Measurements from ENCODE around the gene CDADC1. TPM values are rescaled to one million over a fixed set of nuclear protein-coding genes. Genes with fewer than 3 reads are reported as not detected.

The CDADC1 gene
- total and polyA plus RNA-seq, 10 of the 15 experiments (the other 5 are each of a cell fraction or from before 2014, with no cell fraction given), result 2.6 to 7.3 (median 5.2) TPM

DNA sequence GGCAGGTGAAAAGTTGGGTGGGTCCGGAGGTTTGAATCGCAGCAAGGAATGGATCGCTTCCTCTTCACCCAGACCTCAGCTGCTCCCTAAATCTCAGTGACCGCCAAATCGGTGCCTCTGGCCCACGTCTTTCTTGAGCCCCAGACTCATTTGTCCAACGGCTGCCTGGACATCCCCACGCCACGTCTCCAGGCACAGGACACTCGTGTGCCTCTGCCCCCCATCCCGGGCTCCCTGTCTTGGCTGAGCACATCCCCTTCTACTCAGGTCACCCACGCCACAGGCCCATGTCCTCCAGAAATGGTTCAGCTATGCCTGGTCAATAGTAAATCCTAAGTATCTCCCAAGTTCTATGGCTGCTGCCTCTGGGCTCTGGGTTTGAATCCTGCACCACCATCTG lies 56.6 kb downstream of the CDADC1 start (continued):
- TF ChIP-seq NFIC (IDR thresholded peaks at IDR 0.05; ENCODE audit: low read depth, low read length), result no peak
- TF ChIP-seq, protein P1, sequence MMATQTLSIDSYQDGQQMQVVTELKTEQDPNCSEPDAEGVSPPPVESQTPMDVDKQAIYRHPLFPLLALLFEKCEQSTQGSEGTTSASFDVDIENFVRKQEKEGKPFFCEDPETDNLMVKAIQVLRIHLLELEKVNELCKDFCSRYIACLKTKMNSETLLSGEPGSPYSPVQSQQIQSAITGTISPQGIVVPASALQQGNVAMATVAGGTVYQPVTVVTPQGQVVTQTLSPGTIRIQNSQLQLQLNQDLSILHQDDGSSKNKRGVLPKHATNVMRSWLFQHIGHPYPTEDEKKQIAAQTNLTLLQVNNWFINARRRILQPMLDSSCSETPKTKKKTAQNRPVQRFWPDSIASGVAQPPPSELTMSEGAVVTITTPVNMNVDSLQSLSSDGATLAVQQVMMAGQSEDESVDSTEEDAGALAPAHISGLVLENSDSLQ (IDR thresholded peaks at IDR 0.05), result no peak

DNA sequence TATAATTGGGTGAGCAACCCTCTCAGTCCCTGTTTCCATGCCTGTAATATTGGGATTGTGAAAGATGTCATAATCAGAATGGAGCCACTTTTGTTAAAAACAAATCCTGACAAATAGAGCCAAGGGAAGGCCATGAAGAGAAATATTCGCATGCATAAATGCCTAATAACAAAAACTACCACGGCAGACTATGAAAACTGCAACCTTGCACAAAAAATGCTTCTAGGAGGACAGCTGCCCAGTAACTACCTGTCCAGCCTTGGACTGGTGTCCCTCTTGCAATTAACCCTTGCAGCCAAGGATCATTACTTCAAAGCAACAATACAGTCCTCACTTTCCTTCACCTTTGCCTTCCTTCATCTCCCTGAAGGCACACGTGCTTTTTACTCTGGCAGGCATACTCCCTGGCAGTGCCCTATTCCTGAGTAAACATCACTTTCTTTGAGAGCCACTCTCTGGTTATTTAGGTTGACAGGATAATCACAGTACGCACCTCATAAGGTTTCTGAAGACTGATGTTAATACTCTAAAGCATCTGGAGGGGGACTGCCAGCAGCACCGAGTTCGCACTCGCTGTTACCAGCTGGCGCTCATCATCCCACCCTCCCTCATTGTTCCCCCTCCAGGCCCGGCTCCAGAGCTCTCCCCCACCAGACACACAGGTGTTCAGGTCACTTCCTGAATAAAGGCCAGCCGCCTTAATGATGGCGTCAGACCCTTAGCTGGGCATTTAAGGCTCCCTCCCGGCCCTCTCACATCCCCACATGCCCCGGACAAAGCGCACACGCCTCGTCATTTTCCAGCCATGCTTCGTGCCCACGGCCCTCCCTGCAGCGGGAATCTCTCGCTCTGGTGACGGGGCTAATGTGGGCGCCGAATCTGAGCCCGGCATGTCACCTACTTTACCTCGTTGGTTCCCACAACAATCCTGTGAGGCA lies 57.3 kb downstream of the CDADC1 start:
- CTCF ChIA-PET, result interaction anchor here (0.9 to 2.0 kb wide), 3 partner anchors 10 to 301 kb away, joined by 3 to 6 read pairs (median 4); no protein-coding TSS in a partner anchor
- FAIRE-seq (no peak), DNase-seq (ENCODE audit: low read depth, low spot score) (no peak), ATAC-seq (no peak)
- H3K27me3 ChIP-seq (replicated peaks in 1 of 2; ENCODE audit: control insufficient read depth in 2 of 2, insufficient read depth in 2 of 2, low read length in 1 of 2), result no peaks in the 10 kb centered on the region
- no peaks in the 10 kb centered on the region for H3K36me3 ChIP-seq (ENCODE audit: control insufficient read depth in 2 of 2, insufficient read depth in 2 of 2, low read length in 1 of 2)
- H3K27ac ChIP-seq (ENCODE audit: control insufficient read depth, insufficient read depth), result no peak overlapping the region
- no peaks in the 10 kb centered on the region for H3K9me3 ChIP-seq (replicated peaks; ENCODE audit: control insufficient read depth, insufficient read depth, low read length)
- in situ Hi-C loops (cut with MboI), result loop anchor here (5.0 kb wide), 1 partner anchor 302 kb away; no protein-coding TSS in a partner anchor
- H3K4me2 ChIP-seq (ENCODE audit: control insufficient read depth, insufficient read depth), result no peak overlapping the region
- 88% methylated on average over 25 of the region's 25 CpGs for WGBS (ENCODE audit: insufficient coverage, insufficient replicate concordance, low lambda C conversion rate, missing lambda C conversion rate)
- intact Hi-C loops (cut with micrococcal nuclease; ENCODE audit: unreplicated experiment), result loop anchor here (5.0 to 10.0 kb wide), 2 partner anchors 117 to 190 kb away; partner anchors contain the start of gene PHF11
- POLR2A ChIA-PET, result no interaction called here
- TF ChIP-seq LARP7 (IDR thresholded peaks at IDR 0.05) (no peak), NFXL1 (IDR thresholded peaks at IDR 0.05; ENCODE audit: borderline replicate concordance) (no peak), NR2C2 (IDR thresholded peaks at IDR 0.05; ENCODE audit: borderline replicate concordance, control insufficient read depth, insufficient read length, low read depth) (no peak), TBL1XR1 (IDR thresholded peaks at IDR 0.05; ENCODE audit: low read depth, low read length) (no peak), ETV6 (conservative IDR thresholded peaks at IDR 0.05 in 1 of 2, IDR thresholded peaks at IDR 0.05 in 1 of 2; ENCODE audit: borderline replicate concordance in 1 of 2, low read depth in 1 of 2) (no peak), SIN3A (IDR thresholded peaks at IDR 0.05; ENCODE audit: low read depth, low read length) (no peak), STAT1 (conservative IDR thresholded peaks at IDR 0.05) (no peak)
- no peaks in the 10 kb centered on the region for H4K20me1 ChIP-seq (ENCODE audit: control insufficient read depth, insufficient read depth)
- H2AFZ ChIP-seq (ENCODE audit: control insufficient read depth, low read depth, low read length), result no peak overlapping the region
- RAD21 ChIA-PET (ENCODE audit: unreplicated experiment), result interaction anchor here (1.3 kb wide), 1 partner anchor 304 kb away, joined by 3 read pairs; no protein-coding TSS in a partner anchor
- H3K79me2 ChIP-seq (ENCODE audit: control insufficient read depth, insufficient read depth, low read length), result no peaks in the 10 kb centered on the region
- H3K4me3 ChIP-seq, result no peak overlapping the region
- SMC1A ChIA-PET (ENCODE audit: uncharacterized antibody, unreplicated experiment), result interaction anchor here (1.1 kb wide), 1 partner anchor 303 kb away, joined by 3 read pairs; no protein-coding TSS in a partner anchor
- H3K4me1 ChIP-seq (ENCODE audit: control insufficient read depth, insufficient read depth, low read length), result peaks cover 3% of the 10 kb centered on the region; the same call in 1 of the 2 replicates
- H3K9ac ChIP-seq (ENCODE audit: control insufficient read depth, insufficient read depth, low read length), result no peak overlapping the region
- no TSS peak for BruUV-seq (replicated peaks)

Data from GM12878 (cell line).